Inflammatory macrophage (primary cell): Measurements from ENCODE around the gene AGRN.

Experiments
- DNase-seq, 2 donors: peaks; one replicate each; pipeline ENCODE4 v3.0.0-alpha.2; 2020 to 2022

AGRN gene

GRCh38 chr1:1082239-1082775, 62.4 kb downstream of the AGRN start:
- no peak for DNase-seq

GRCh38 chr1:1082776-1083415, 63.0 kb downstream of the AGRN start:
- no peak for DNase-seq

DNA sequence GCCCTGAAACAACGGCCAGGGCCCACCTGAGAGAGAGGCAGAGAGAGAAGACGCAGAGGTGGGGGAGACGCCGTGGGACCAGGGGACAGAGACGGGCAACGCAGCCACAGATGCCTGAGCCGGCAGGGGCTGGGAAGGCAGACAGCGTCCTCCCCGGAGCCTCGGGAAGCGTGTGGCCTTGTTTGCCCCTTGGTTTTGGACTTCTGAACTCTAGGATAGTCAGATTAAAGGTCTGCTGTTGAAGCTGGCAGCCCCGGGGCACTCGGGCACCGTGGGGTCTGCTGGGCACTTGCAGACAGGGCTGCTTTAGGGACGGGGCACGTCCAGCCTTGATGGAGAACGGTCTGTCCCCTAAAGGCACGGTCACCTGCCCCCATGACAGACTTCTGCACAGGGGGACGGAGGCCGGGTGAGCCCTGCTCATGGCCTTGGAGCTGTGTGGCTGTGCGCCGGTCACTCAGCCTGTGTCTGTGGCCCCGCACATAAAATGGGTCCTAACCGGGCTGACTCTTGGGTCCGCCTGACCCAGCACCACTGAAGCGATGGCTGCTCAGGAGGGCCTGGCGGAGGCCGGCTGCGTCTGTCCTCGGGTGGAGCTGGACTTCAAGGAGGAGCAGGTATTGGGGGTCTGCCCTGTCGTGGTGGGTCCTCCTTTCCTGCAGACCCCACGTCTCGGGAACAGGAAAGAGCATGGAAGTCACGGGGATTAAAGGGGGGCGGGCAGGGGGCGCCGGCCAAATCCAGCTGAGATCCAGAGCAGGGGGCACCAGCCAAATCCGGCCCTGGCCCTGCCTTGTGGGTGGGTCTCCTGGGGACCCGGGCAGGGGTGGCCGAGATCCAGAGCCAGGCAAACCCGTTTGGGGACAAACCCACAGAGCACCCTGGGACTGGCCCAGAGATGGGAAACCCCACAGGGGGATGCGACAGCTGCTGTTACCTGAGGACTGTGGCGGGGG, 63.8 kb downstream of the AGRN start:
- DNase-seq, result no peak

- no peak for DNase-seq
Observed at GRCh38 chr1:1084372-1085170, 64.7 kb downstream of the AGRN start.

DNA sequence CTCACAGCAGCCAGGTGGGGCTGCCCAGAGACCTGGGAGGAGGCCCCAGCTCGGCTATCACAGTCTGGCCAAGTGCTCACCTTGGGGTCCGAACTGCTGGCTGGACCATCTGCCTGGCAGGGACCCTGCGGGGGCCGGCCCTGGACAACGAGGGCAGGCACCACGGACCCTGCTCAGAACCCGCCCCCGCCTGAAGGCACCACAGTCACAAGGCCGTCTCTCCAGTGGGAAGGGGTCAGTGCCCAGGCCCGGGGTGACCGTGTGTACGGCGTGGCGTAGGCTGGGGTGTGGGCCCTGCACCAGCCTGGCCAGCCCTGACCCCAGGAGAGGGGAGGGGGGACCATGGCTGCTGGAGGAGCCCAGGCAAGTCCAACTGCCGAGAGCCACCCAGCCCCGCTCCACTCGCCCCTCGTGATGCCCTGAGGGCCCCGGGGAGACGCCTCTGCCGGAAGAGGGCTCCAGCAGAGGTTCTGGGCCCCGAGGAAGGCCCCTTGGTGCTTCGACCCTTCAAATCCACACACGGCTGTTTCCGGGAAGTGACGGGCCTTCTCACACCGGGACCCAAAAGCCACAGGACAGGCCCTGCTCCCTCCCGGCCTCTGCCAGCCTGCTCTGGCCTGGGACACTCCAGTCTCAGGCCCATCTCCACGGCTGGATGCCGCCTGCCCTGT, 65.4 kb downstream of the AGRN start:
- no peak for DNase-seq

DNA sequence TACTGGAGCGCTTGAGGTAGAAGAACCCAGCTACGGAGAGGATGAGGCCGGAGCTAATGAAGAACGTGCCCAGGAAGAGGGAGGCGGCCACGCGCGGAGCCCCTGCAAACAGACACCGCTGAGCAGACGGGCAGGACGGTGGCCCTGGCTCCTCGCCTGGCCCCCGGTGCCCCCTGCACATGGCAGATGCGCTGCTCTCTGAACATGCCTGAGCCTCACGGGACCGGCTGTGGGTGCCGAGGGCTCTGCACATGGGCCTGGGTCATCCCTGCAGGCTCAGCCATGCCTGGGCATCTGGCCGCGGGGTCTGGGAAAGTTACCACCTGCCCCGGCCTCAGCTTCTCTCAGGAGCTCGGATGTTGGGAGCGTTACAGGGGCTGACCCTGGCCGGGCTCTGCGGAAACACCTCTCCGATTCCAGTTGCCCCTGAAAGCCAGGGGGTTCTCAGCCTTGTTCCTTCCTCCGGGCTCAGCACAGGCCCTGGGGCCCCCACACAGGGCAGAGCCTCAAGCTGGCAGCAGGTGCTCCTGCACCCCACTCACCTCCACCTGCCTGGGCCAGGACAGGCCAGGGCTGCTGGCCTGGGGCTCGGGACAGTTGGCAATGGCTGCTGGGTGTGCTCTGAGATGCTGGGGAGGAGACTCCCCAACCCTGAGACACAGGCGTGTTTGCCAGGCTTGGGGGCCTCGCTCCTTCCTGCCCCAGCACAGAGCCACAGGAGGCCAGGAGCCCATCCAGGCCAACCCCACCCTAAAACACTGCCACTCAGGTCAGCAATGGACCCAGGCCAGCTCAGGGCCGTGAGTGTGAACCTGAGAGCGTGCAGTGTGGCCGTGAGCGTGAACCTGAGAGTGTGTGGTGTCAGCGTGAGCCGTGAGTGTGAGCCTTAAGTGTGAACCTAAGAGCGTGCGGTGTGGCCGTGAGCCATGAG, 66.3 kb downstream of the AGRN start:
- DNase-seq, result no peak

DNA sequence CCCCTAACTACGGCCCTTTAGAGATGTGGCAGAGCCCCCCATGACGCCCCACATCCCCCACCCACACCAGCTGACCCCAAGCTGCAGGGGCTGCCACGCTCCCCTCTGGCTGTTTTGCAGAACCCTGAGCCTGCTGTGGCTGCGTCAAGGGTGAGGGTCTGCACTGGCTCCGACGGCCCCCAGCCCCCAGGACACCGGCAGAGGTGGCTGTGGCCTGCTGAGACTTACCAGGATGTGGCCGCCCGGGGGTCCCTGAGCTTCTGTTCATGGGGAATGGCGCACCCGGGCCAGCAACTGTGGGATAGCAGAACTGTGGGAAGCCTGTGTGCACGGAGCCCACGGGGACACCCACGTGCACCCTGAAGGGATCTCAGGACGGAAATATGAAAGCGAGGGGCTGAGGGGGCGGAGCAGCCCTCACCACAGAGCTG, 67.0 kb downstream of the AGRN start:
- DNase-seq, result no peak

GRCh38 chr1:1087351-1088028, 67.6 kb downstream of the AGRN start:
- no peak for DNase-seq

DNA sequence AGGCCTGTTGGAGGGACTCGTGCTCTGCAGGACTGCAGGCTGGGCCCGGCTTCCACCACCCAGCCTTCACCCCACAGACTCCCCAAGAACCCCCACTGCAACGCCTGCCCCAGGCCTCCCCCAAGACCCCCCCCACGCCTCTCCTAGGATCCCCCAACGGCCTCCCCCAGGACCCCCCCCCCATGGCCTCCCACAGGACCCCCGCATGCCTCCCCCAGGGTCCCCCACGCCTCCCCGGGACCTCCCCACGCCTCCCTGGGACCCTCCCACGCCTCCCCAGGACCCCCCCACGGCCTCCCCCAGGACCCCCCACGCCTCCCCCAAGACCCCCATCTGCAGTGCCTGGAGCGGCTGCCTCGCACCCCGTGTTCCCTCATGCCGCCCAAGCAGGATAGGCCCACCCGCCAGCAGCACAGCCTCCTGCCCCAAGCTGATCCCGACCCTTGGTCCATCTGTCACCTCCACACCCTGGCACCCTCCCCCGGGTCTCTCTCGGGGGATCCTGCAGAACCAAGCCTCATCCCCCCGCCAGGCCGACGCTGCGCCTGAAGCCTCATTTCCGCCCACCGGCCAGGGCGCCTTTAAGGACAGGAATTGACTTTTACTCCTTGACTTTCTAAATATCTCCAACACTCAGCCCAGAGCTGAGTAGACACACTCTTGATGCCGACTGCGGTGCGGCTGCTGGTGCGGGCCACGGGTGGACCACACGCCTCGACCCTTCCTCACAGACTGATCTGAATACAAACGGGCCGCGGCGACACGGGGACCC, 68.3 kb downstream of the AGRN start:
- no peak for DNase-seq

DNA sequence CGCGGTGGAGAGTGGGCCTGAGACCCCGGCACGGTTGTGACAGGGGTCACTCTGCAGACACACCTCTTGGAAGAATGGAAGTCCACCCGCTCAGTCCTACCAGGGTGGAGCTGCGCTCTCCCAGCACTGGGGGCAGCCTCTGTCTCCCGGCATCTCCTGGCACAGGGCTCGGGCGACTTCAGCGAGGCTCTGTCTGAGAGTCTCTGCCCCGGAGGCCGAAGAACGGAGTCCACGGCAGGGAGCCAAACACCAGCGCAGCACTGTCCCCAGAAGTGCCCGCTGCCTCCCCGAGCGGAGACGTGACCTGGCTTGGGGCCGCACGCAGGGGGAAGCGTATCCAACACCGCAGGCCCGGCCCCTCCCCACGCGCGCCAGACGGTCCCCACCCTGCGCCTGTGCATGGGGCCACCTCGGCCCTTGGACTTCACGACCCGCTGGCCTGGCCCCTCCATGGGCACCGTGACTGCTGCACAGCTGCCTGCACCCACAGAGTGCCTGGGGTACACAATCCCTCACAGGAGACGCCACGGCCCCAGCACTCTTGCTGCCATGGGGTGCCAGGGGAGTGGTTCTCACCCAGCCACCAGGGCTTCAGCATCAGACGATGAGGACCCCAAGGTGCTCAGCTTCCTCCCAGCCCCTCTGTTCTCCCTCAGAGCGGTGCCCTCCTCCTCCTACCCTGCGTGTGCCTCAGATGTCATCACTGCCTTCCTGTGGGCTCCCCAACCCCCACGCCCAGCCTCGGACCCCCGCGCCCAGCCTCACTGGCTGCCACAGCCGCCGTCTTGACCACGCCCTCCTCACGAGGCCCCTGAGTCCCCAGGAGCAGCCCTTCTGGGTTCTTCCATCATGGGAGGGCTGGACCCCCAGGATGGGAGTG, 69.1 kb downstream of the AGRN start:
- DNase-seq, result no peak

- DNase-seq, result no peak
Observed at GRCh38 chr1:1089731-1090423, 70.0 kb downstream of the AGRN start.

DNA sequence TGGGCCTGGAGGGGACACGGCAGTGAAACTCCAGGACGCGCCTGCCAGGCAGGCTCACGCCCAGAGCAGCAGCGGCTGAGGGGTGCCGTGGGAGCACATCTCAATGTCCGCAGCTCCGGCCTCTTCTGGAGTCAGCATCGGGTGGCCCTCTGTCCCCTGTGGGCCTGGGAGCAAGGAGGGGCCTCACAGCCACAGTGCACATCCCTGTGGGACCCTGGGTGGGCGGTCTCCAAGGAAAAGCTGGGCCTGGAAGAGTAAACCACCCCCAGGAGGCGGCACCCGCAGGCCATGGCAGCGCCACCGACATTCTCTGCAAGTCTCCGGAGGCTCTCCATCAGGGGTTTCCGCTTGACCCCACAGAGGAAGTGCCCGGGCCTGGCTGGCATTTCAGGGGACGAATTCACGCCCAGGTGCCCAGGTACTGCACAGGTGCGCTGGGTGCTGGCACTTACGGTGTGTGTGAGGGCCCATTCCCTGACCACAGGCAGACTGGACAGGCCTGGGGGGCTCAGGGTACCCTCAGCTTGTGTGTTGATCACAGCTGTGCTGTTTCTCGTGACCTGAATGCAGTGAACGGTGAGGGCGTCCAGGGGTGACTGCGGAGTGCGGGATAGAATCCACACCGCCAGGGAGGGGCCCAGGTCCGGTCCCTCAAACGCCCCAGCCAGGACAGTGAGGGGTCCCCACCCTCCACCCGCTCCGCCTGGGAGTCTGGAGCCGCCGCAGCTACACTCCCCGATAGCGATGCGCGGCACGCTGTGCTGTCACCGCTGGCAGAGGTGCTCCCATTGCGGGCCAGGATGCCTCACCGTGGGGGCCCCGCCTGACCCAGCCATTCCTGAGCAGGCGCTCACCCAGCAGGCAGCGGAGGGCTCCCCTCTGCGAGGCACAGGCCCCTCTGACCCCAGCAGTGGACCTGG, 70.8 kb downstream of the AGRN start:
- DNase-seq, result no peak

DNA sequence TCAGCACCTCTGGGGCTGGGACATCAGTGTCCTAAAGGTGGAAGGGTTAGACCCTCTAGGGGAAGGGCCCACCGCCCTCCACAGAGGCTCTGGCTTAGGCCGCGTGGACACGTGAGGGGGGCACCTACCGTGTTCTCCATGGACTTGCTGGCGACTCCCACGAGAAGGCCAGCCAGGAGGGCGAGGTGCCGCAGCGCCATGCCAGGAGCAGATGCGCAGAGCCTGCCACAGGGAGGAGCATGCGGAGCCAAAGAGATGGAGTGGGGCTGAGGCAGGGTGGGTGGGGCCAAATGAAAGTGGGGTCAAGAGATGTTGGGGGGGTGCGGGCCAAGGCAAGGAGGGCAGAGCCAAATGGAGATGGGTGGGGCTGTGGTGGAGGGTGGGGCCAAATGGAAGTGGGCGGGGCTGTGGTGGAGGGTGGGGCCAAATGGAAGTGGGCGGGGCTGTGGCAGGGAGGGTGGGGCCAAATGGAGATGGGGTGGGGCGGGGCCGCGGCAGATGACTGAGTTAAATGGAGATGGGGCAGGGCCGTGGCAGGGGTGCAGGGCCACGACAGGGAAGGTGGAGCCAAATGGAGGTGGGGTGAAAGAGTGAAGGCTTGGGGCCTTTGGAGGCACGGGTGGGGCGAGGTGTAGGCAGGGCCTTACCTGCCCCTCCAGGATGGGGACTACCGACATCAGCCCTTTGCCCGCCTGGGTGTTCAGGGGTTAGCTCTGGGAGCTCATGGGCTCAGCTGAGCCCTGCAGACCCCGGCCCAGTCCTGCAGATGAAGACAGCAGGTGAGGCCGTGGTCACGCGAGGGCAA, 71.6 kb downstream of the AGRN start:
- no peak for DNase-seq

- no peak for DNase-seq
Observed at GRCh38 chr1:1092149-1092855, 72.4 kb downstream of the AGRN start.

DNA sequence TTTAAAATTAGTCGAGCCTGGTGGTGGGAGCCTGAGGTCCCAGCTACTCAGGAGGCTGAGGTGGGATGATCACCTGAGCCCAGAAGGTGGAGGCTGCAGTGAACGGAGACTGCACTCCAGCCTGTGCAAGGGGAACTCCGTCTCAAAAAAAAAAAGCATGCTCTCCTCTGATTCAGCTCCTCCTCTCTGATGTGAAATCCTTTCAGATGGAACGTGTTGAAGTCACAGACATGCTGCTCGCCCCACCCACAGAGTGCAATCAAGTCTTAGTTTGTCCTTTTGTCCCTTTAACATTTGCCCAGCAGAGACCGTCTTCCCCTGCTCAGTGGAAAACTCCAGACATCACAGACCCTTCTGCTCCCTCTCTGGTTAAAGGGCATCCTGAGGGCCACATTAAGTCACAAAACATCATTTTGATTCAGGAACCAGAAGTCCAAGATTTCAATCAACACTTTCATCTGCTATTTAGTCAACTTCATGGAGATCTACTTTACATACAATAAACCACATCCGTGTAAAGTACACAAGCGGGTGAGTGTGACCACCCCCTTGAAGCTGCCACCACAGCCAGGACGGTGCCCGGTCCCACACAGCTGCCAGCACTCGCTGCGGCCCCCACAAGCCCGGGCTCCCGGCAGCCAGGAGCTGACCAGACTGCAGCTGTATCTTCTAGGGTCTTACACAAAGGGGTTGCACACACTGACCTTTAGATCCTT, 73.1 kb downstream of the AGRN start:
- no peak for DNase-seq
